Spleen (tissue), 7 donors: ENCODE results near the gene GSG1L.

Experiments used
- CTCF ChIP-seq, 11 experiments: fragments of 200-600 bp in 7 of 11; fragments of 450-650 bp in 4 of 11; sonication (generic) in 4 of 11; IDR thresholded peaks in 8 of 11; conservative IDR thresholded peaks in 3 of 11; 1 replicate in 7 of 11; 2 replicates in 4 of 11; pipeline versions ENCODE4 v1.4.0 to v1.8.0; 2016 to 2021; ENCODE audit warnings: antibody characterized with exemption in 11 of 11, inconsistent platforms in 4 of 11, mild to moderate bottlenecking in 1 of 11
- POLR2A ChIP-seq, 3 donors: fragments of 450-650 bp; IDR thresholded peaks; one replicate each; pipeline ENCODE4 v1.5.1; 2017; ENCODE audit warnings: antibody characterized with exemption in 3 of 3, mild to moderate bottlenecking in 1 of 3
- POLR2AphosphoS5 ChIP-seq, 3 donors: sonication (generic); formaldehyde crosslinking; IDR thresholded peaks; one replicate each; pipeline ENCODE4 v1.5.1; 2017; ENCODE audit warnings: antibody characterized with exemption in 3 of 3
- donor health status: DM: no; HTN: no; CAD: no; lungs with moderate emphysema.
- donor health status: DM: no; HTN: no; CAD: no.
- donor health status: DM: no; HTN: no; CAD: no.

GRCh38 chr16:27932542-27933135 is 130.9 kb downstream of the GSG1L start:
- TF ChIP-seq CTCF (IDR thresholded peaks at IDR 0.05 in 8 of 11, conservative IDR thresholded peaks at IDR 0.05 in 3 of 11) (no peak), POLR2AphosphoS5 (IDR thresholded peaks at IDR 0.05) (no peak), POLR2A (IDR thresholded peaks at IDR 0.05) (no peak)
